VCaP (cell line): Measurements from ENCODE around the gene TPO.

Experiments
- H3K27ac ChIP-seq: fragments of 450-650 bp; 2 replicates; pipeline ENCODE4 v1.5.1; 2017
- TF ChIP-seq, protein P1 (sequence below): fragments of 450-650 bp; conservative IDR thresholded peaks from 2 replicates; pipeline ENCODE4 v1.5.1; 2017; ENCODE audit warnings: mild to moderate bottlenecking, moderate library complexity

Gene TPO

GRCh38 chr2:1586923-1587840, 173.9 kb downstream of the TPO start:
- TF ChIP-seq, protein P1, sequence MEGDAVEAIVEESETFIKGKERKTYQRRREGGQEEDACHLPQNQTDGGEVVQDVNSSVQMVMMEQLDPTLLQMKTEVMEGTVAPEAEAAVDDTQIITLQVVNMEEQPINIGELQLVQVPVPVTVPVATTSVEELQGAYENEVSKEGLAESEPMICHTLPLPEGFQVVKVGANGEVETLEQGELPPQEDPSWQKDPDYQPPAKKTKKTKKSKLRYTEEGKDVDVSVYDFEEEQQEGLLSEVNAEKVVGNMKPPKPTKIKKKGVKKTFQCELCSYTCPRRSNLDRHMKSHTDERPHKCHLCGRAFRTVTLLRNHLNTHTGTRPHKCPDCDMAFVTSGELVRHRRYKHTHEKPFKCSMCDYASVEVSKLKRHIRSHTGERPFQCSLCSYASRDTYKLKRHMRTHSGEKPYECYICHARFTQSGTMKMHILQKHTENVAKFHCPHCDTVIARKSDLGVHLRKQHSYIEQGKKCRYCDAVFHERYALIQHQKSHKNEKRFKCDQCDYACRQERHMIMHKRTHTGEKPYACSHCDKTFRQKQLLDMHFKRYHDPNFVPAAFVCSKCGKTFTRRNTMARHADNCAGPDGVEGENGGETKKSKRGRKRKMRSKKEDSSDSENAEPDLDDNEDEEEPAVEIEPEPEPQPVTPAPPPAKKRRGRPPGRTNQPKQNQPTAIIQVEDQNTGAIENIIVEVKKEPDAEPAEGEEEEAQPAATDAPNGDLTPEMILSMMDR = no peak
- H3K27ac ChIP-seq = no peak overlapping the region

DNA sequence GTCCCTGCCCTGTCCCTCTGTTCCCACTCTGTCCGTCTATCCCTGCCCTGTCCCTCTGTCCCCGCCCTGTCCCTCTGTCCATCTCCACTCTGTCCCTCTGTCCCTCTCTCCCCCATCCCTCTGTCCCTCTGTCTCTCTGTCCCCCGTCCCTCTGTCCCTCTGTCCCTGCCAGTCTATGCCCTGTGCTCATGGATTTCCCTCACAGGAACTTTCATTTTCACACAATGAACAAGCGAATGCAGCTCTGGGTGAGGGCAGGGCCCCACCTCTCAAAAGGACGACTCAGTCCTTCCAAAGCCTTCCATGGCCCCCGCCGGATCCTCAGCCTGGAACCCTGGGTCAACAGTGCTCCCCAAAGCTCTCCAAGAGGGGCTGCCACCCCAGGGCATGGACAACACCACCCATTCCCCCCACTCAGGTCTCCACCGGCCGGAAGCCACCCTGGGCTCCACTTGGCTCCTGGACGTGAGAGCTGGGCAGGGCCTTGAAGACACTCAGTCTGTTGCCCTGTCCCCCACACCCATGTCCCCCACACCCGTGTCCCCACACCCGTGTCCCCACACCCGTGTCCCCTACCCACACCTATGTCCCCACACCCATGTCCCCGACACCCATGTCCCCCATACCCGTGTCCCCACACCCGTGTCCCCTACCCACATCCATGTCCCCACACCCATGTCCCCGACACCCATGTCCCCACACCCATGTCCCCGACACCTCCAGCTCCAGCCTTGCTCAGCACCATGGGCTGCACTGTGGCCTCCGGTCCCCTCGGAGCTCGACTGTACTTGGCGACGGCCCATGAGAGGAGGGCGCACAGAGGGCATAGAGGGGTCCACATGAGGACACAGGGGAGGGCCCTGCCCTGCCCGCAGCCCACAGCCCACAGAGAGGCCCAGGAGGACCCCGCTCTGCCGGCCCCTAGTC, 175.1 kb downstream of the TPO start:
- TF ChIP-seq, protein P1 = no peak
- no peak overlapping the region for H3K27ac ChIP-seq

DNA sequence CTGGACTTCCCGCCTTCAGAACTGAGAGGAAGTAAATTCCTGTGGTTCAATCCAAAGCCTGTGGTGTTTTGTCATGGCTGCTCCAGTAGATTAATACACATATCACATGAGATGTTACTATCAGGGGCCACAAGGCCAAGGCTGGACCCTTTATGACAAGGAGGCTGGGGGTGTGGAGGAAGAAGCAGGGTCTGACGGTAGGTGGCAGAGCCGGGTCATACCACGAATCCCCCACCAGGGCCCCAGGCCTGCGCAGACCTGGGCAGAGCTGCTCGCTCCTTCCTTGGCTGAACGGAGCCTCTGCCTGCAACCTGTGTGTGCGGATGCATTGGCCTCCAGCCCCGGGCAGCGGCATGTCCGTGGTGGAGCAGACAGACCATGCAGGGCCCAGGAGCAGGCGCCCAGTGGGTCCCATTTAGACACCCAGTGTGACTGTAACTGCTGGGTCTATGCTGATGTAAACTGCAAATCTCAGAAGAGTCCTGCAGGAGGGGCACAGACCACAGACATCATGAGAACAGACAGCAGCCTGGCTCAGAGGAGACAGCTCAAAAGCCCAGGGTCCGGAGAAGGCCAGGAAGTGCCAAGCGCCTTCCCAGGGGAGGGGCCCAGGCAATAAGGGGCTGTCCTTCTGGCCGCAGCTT, 175.8 kb downstream of the TPO start:
- H3K27ac ChIP-seq = no peak overlapping the region
- TF ChIP-seq, protein P1 = 0 out of 2 replicates have a peak, but pooled peaks have one; percentile 14

DNA sequence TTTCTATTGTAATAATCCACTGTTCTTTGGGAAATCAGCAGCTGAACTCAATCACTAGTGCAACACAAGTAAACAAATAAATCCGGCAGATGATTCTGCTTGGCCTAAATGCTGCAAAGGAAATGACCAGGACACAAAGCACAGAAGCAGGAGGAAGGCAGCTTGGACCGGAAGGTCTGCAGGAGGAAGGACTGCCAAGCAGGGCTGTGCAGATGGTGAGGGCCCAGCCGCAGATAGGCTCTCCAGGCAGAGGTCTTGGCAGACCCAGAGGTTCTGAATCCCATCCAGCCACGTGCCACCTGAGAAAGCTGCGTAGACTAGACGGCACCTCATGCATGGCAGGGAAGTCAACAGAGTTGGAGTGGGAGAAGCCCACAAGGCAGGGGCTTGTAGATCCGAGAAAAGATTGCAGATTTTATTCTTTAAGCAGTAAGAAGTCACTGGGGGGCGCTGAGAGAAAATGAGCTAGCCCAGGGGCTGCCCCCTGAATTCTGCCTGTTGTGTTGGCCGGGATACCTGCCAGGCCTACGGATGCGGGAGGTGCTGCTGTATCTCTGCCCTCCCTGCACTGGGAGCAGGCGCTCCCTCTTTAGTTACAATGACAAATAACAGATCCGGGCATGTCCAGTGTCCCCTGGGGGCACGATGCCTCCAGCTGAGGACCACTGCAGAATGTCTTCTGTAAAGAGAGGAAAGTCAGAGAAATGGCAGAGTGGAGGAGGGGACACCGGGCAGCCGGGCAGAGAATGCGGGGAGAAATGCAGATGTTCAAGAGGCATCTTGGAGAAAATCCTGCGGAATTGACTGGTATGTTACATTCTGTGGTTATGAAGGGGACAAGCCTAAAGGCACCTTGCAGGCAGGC, 177.6 kb downstream of the TPO start:
- peak overlapping the region; percentile 40 for H3K27ac ChIP-seq
- TF ChIP-seq, protein P1 = no peak

GRCh38 chr2:1591461-1591770, 178.2 kb downstream of the TPO start:
- H3K27ac ChIP-seq = peak overlapping the region; percentile 40
- TF ChIP-seq, protein P1 = no peak
